ENCODE measurements around the gene RNF112. TPM values are rescaled to one million over a fixed set of nuclear protein-coding genes. Genes with fewer than 3 reads are reported as not detected.

The RNF112 gene
- total RNA-seq, 2 experiments from 2014 or later, result 1.4 to 1.5 TPM

DNA sequence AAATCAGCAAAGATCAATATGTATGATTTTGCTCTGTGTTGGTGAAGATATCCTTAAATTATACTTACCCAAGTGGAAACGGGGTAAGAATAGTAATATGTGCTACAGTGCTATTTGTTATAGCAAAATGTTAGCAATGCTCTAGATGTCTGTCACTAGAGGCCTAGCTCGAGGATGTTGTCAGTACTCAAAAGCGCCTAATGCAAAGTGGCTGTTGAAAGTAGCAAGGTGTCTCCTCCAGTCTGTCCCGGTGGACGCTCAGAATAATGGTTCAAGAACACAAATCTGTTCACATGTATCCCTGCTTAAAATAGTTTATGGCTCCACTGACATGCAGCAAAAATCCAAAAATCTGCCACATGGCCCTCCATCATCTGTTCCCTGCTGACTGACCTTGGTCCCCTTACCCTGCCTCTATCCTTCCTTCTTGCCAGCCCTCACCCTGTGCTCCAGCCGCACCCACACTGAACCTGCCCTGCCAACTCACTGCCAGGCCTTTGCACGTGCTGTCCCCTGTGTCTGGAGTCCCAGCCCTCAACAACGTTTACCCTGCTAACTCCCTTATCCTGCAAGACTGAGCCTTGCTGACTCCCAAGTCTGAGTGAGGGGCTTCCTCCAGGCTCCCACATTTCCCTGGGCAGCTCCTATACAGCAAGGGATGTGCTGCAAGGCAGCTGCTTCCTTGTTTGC is 9.6 kb upstream of the RNF112 start:
- Mint-ChIP-seq H3K4me1 (ENCODE audit: low read depth) (no peaks in the 10 kb centered on the region), H3K27ac (no peak overlapping the region), H3K9me3 (no peaks in the 10 kb centered on the region), H3K27me3 (no peaks in the 10 kb centered on the region), H3K4me3 (no peak overlapping the region), H3K36me3 (ENCODE audit: low read depth) (no peaks in the 10 kb centered on the region)
- no peak for ATAC-seq (ENCODE audit: poor library complexity)
- Histone ChIP-seq H3K27ac (ENCODE audit: low read depth in 1 of 2, low read length in 2 of 2) (no peak overlapping the region), H3K4me1 (ENCODE audit: insufficient read depth, low read length) (no peaks in the 10 kb centered on the region), H3K4me3 (ENCODE audit: low read length) (no peak overlapping the region), H3K27me3 (ENCODE audit: control insufficient read depth in 1 of 2, insufficient read depth in 2 of 2, low read length in 2 of 2) (no peaks in the 10 kb centered on the region), H3K36me3 (ENCODE audit: insufficient read depth, low read length) (no peaks in the 10 kb centered on the region), H3K9me3 (ENCODE audit: control insufficient read depth in 1 of 2, insufficient read depth in 1 of 2, low read length in 2 of 2) (no peaks in the 10 kb centered on the region)
- DNase-seq, result no peak
- intact Hi-C loops (cut with DNase I, micrococcal nuclease), result no loop called here
- ChIA-PET POLR2A (no interaction called here), CTCF (no interaction called here)
- TF ChIP-seq CTCF (IDR thresholded peaks at IDR 0.05), result no peak

- DNase-seq (no peak), ATAC-seq (ENCODE audit: poor library complexity) (no peak)
- Mint-ChIP-seq H3K27ac (no peak overlapping the region), H3K4me3 (no peak overlapping the region), H3K36me3 (ENCODE audit: low read depth) (no peaks in the 10 kb centered on the region), H3K27me3 (no peaks in the 10 kb centered on the region), H3K9me3 (no peaks in the 10 kb centered on the region), H3K4me1 (ENCODE audit: low read depth) (no peaks in the 10 kb centered on the region)
- H3K4me1 ChIP-seq (ENCODE audit: insufficient read depth, low read length), result no peaks in the 10 kb centered on the region
- no peaks in the 10 kb centered on the region for H3K36me3 ChIP-seq (ENCODE audit: insufficient read depth, low read length)
- H3K27ac ChIP-seq (ENCODE audit: low read depth in 1 of 2, low read length in 2 of 2), result no peak overlapping the region
- ChIA-PET CTCF (no interaction called here), POLR2A (no interaction called here)
- H3K4me3 ChIP-seq (ENCODE audit: low read length), result no peak overlapping the region
- H3K9me3 ChIP-seq (ENCODE audit: control insufficient read depth in 1 of 2, insufficient read depth in 1 of 2, low read length in 2 of 2), result no peaks in the 10 kb centered on the region
- intact Hi-C loops (cut with DNase I, micrococcal nuclease), result no loop called here
- no peaks in the 10 kb centered on the region for H3K27me3 ChIP-seq (ENCODE audit: control insufficient read depth in 1 of 2, insufficient read depth in 2 of 2, low read length in 2 of 2)
- no peak for TF ChIP-seq CTCF (IDR thresholded peaks at IDR 0.05)
Observed at GRCh38 chr17:19402171-19402570, 8.9 kb upstream of the RNF112 start.

DNA sequence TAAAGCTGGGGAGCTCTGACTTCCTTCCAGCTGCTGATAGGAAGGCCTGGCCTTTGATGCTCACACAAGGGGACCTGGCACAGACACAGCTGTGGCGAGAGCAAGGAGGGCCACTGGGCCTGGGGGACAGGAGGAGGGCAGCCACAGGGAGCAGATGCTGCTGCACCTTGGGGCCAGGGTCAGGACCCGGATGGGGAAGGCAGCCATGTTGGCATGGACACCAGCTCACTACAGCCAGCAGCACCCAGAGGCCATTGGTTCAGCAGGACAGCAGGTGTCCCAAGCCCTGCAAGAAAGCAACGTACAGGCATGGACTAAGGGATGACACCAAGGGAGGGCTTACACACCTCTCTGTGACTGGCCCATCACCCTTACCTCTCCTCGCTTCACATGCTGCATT is 8.0 kb upstream of the RNF112 start:
- H3K4me3 Mint-ChIP-seq, result no peak overlapping the region
- no peaks in the 10 kb centered on the region for H3K9me3 Mint-ChIP-seq
- Histone ChIP-seq H3K9me3 (ENCODE audit: control insufficient read depth in 1 of 2, insufficient read depth in 1 of 2, low read length in 2 of 2) (no peaks in the 10 kb centered on the region), H3K4me1 (ENCODE audit: insufficient read depth, low read length) (no peaks in the 10 kb centered on the region), H3K4me3 (ENCODE audit: low read length) (no peak overlapping the region), H3K27me3 (ENCODE audit: control insufficient read depth in 1 of 2, insufficient read depth in 2 of 2, low read length in 2 of 2) (no peaks in the 10 kb centered on the region), H3K27ac (ENCODE audit: low read depth in 1 of 2, low read length in 2 of 2) (no peak overlapping the region), H3K36me3 (ENCODE audit: insufficient read depth, low read length) (no peaks in the 10 kb centered on the region)
- TF ChIP-seq CTCF (IDR thresholded peaks at IDR 0.05), result no peak
- ATAC-seq (ENCODE audit: poor library complexity) (no peak), DNase-seq (no peak)
- CTCF ChIA-PET, result no interaction called here
- H3K27me3 Mint-ChIP-seq, result no peaks in the 10 kb centered on the region
- intact Hi-C loops (cut with DNase I, micrococcal nuclease), result no loop called here
- no peak overlapping the region for H3K27ac Mint-ChIP-seq
- POLR2A ChIA-PET, result no interaction called here
- no peaks in the 10 kb centered on the region for H3K36me3 Mint-ChIP-seq (ENCODE audit: low read depth)
- H3K4me1 Mint-ChIP-seq (ENCODE audit: low read depth), result no peaks in the 10 kb centered on the region
